Measurements from ENCODE around the gene ATP6V1G3. TPM values are rescaled to one million over a fixed set of nuclear protein-coding genes. Genes with fewer than 3 reads are reported as not detected.

ATP6V1G3 gene
- total RNA-seq = not detected in 2 replicates

DNA sequence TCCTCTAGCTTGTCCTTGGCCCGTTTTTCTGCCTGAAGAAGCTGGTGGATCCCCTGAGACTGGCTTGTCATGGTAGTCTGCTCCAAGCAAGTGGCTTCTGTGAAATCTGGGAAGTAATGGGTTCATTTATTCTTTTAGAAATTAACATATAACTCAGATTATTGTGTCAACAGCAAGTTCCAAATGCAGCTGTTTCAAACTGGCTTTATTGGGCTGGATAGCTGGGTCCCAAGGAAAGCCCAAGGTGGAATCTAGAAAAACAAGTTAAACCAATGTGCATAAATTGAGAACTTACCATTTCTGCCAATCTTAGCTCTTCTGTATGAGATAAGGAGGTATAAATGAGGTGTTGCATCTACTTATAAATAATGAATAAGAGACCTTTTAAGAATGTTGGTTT, at the start of gene ATP6V1G3:
ATP6V1G3 (minus strand) TSS at position 101 of the 400 bp plus-strand sequence; CDS start at position 71, 30 bp downstream.

Other genes starting within 250 kb of the ATP6V1G3 start
- not detected in 2 replicates for gene PTPRC, start 98.4 kb upstream of the ATP6V1G3 start, total RNA-seq

Measured in hair follicular keratinocyte (primary cell).